COLO668 (cell line): ENCODE measurements around the gene CD247.

Source experiments
- DNase-seq: peaks from one replicate; lab custom pipeline; 2025; ENCODE audit not compliant: unreplicated experiment; lab: John Stamatoyannopoulos, UW

Gene CD247

GRCh38 chr1:167512046-167512654, 6.2 kb downstream of the CD247 start:
- no peak for DNase-seq

- no peak for DNase-seq
Observed at GRCh38 chr1:167511374-167511986, 6.8 kb downstream of the CD247 start.

- no peak for DNase-seq
Observed at GRCh38 chr1:167510881-167511280, 7.4 kb downstream of the CD247 start.

DNA sequence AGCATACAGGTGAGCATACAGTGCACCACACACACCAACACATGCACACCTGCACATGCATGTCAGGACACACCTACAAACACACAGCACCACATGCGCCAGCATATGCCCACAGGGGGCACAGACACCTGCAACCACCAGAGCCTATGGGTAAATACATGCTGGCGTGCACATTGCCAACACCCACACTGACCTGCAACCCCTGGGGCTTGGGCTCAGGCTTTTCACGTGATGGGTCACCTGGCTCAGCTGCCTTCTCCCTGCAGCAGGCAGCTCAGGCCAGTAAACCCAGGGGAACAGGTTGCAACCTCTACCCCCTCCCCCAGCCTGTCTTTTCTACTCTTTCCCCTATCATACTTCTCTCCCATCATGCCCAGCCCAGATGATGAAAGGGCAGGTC, 8.1 kb downstream of the CD247 start:
- peak; percentile 15 for DNase-seq

- DNase-seq = no peak
Observed at GRCh38 chr1:167509587-167509986, 8.7 kb downstream of the CD247 start.

DNA sequence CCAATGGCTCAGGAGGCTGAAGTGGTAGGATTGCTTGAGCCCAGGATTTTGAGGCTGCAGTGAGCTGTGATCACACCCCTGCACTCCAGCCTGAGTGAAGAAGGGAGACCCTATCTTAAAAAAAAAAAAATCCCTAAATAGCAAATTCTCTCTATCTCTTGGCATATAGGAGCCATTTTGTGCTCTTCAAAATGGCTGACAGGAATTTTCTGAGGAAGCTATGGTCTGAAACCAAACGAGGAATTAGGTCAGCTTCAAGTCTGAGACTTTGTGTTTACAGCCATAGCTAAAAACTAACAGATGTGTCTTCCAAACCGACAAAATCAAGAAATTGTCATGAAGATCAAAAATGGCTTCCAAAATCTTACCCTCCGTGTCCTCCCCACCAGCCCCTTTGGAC, 10.6 kb downstream of the CD247 start:
- DNase-seq = no peak

DNA sequence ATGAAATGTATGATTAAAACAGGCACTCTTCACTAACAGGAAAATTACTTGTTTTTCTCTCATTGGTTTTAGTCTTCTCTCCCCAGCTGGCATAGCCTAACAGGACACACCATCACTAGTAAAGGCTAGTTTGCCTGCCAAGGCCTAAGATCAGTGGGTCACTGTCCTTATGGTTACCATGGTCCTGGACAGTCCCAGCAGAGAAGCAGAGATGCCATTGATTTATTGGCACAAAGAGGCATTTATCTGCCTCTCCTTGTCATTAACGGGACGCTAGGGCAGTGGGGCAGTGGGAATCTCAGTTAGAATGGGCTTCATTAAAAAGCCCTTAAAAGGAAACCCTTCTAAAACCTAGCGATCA, 13.9 kb downstream of the CD247 start:
- no peak for DNase-seq

DNA sequence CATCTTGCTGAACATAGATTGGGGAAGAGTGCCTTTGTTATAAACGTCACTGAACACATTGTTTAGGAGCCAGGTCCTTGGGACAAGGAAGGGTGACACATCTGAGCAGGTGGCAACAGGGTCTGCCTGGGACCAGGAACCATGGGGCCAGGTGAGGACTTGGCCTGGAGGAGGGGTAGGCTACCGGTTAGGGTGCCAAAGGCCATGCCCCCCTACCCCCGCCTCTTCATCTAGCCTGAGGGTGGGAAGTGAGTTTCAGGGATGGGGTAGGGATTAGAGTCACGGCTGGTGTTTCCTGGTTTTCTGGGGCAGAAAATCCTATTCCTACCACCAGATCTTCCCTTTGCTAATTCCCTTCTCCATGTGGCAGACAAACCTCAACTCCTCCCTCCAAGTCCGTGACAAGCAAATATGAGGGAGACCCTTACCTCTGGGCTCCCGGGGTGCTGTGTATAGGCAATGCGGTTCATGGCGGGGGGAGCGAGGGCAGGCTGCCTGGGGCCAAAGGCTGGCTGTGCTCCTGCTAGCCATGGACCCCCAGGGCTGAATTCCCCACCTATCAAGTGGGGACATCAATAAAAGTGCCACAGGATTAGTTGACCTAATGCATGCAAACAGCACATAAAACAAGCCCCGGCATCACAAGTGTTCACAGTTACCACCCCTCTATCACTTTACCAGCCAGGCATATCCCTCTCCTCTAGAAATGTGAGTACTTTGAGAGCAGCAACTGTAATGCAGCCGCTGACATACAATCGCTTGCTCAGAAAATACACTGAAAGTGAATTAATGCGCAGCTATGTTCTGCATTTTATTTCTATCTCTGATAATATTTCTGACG, 14.5 kb downstream of the CD247 start:
- DNase-seq = no peak

DNA sequence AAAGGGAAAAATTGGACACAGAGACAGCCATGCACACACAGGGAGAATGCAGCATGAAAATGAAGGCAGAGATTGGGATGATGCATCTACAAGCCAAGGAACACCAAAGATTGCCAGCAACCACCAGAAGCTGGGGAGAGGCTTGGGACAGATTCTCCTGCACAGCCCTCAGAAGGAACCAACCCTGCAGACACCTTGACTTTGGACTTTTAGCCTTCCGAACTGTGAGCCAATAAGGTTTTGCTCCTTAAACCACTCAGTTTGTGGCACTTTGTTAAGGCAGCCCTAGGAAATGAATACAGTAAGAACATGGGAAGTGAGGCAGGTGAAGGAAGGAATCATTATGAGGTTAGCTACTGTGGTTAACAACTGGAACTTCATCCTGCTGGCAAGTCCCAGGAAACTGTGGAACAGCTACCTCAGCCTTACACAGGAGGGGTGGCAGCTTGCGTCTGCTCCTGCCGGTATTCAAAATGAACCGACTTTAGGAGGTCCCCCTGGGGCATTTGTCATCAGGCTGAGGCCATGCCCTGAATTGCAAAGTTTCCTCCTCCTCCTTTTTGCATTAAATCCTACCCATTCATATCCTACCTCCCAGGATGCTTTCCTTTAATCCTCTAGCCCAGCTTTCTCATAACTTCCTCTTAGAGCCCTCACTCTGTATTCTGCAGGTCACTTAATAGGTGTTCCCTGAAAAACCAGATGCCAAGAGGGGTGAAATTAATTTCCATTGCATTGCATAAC, 15.4 kb downstream of the CD247 start:
- DNase-seq = no peak

DNA sequence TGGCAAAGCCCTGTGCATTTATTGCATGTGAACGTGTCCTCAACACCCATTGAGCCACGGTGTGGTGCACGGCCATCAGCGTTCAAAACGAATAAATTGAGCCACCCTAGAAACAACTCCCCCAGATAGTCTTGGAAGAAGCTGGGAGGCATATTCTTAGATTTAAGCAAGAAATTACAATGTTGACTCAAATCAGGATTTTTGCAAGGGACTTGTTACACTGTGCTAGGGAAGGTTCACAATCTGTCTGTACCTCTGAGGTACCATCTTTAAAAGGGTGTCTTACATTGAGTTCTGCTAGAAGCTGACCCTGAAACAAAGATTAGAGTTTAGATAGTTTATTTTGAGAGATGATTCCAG, 16.2 kb downstream of the CD247 start:
- no peak for DNase-seq

DNA sequence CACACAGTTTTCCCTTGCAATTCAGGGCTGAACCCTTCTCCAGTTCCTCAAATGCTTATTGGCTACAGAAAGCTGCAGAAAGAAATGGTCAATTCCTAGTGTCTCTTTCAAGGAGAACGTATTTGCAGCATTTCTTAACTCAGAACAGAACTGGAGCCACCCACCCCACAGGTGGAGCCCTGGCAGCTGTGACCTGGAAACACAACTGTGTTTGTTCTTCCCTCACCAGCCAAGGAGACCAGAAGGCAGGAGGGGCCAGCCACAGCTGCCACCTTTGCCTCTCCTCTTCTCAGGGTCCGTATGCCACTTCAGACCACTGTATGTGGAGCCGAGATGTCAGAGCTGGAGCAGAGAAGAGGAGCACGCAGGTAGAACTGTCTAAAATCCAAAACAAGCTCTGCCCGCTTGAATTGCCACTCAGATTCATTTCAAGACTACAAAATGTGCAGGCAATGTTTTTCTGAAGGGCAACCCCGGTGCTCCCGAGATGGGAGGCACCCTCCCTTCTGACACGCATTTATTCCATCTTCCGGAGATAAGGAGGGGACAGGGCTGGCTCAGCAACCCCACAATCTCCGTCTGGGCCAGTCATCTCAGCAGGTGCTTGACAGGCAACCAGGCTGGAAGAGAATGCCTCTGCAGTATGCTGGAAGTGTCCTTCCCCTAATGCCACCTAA, 16.7 kb downstream of the CD247 start:
- DNase-seq = no peak

DNA sequence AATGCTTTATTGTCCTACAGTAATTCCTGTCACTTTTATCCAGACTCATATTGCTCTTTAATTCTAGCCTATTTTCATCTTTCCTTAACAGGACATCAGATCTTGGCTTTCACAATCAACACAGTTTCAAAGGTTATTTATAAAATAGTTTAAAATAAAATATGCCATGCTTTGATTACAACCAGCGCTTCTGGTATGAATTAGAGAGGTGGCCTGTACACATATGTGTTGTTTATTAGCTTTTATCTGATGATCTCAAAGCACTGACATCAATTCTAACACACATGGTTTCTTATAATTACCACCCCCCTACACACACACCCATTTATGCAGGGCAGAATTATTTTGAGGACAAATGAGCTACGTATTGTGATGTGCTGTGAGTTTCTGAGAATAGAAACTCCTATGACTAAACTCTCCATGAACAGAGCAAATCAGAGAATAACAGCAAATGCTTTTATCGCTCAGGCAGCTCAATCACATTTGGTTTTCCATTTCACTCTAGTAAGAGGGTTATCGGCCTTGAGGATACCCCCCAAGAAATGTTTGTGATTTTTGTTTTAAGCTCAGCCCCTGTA, 18.0 kb downstream of the CD247 start:
- DNase-seq = no peak

DNA sequence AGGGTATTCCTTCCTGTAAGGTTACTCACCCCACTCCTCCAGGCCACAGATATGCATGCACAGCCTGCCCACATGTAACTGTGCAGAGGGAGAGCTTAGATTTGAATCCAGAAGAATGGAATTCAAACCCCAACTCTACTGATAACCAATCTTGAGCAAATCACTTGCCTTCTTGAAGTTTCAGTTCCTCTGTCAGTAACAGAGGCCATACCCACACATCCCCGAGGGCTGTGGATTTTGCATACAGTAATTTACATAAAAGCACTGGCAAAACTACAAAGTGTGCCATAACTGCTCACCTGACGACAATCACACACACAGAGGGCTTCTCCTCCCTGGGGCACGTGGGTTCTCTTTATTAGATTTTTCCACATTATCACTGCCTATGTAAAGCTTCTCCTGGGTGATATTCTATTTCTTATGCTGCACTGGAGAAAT, 18.6 kb downstream of the CD247 start:
- no peak for DNase-seq

DNA sequence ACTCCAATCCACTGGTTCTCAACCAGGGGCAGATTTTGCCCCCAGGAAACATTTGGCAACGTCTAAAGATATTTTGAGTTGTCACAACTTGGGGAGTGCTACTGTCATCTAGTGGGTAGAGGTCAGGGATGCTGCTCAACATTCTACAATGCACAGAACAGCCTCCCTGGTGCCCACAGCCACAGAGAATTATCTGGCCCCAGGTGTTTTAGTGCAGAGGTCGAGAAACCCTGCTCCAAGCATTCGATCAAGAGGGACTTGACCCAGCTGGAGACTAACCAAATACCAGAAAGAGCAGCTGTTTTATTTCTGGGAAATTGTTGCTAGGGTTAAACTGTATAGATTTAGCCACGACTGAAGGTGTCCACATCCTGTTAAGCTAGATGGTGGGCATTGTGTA, 19.2 kb downstream of the CD247 start:
- DNase-seq = no peak

GRCh38 chr1:167496797-167497619, 21.3 kb downstream of the CD247 start:
- DNase-seq = no peak

- no peak for DNase-seq
Observed at GRCh38 chr1:167493372-167493771, 25.0 kb downstream of the CD247 start.

DNA sequence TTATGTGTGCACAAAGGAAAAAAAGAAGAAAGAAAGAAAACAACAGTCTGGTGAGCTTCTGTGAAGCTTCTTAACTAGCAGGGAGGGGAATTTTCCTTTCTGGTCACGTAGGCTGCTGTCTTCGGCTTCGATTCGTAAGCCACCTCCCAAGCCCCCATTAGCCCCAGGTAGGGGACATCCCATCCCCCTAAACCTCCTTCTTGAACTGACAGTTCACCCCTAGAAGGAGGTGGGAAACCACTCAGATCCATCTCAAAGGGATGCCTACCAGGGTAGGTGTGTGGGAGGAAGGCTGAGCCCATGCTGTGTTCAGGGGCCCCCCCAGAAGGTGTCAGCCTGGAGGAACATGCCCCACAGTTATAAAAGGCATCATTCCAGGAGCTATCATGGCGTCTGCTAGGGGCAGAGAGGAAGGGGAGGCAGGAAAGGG, 25.8 kb downstream of the CD247 start:
- no peak for DNase-seq

DNA sequence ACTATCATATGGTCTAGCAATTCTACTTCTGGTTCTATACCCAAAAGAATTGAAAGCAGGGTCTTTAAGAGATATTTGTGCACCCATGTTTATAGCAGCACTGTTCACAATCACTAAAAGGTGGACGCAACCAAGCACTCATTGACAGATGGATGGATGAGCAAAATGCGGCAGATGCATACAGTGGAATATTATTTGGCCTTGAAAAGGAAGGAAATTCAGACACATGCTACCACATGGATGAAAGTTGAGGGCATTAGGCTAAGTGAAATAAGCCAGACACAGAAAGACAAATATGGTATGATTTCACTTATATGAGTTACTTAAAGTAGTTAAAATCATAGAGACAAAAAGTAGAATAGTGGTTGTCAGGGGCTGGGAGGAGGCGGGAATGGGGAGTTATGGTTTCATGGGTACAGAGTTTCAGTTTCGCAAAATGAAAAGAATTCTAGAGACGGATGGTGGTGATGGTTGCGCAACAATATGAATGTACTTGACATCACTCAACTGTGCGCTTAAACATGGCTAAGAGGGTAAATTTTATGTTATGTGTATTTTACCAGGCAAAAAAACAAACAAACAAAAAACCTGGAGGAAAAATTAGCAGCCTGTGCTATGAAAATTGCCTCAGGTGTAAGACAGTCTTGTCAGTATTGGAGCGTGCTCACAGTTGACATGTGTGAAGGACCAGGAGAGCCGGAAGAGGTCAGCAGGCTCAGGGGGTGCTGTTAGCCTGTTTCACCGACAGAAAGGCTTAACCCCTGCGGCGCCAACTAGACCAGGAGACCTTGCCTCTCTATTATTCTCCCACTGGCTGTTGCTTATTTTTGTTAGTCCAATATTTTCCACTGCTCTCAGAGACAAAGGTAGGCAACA, 26.5 kb downstream of the CD247 start:
- no peak for DNase-seq

DNA sequence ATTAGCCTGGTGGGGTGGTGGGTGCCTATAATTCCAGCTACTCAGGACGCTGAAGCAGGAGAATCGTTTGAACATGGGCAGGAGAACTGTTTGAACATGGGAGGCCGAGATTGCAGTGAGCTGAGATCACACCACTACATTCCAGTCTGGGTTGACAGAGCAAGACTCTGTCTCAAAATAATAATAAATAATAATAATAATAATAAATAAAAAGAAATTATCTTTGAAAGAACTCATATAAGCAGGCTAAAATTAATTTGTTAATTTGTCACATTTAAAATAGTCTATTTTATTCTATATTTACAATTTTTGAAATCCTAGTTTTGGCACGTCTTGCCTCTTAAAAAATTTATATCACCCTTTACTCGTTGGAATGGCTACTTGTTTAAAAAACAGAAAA, 27.6 kb downstream of the CD247 start:
- no peak for DNase-seq
